ENCODE results near the gene ITPKB.
"Not testable (repeated sequence)": the region's sequence is repeated elsewhere in the genome, so short reads cannot be mapped to it uniquely, and the experiment has no call there.

ITPKB gene

DNA sequence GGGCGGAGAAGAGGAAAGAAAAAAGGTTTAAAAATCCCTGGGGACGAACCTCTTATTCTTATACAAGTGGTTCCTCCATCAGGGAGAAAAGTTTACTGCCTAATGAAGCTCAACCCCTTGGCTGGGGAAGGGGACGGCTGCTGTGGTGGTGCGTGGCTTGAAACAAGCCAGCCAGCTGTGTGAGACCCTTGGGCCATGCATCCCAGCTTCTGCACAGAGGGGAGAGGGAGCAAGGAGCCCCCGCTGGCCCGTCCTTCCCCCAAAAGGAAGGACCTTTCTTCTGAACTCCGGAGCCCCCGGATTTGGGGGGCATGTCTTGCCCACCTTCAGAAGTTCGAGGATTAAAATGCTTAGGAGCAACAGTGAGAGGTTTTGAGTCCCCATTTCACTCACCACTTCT, 123.2 kb downstream of the ITPKB start:
- TF ChIP-seq, protein P1, sequence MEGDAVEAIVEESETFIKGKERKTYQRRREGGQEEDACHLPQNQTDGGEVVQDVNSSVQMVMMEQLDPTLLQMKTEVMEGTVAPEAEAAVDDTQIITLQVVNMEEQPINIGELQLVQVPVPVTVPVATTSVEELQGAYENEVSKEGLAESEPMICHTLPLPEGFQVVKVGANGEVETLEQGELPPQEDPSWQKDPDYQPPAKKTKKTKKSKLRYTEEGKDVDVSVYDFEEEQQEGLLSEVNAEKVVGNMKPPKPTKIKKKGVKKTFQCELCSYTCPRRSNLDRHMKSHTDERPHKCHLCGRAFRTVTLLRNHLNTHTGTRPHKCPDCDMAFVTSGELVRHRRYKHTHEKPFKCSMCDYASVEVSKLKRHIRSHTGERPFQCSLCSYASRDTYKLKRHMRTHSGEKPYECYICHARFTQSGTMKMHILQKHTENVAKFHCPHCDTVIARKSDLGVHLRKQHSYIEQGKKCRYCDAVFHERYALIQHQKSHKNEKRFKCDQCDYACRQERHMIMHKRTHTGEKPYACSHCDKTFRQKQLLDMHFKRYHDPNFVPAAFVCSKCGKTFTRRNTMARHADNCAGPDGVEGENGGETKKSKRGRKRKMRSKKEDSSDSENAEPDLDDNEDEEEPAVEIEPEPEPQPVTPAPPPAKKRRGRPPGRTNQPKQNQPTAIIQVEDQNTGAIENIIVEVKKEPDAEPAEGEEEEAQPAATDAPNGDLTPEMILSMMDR (IDR thresholded peaks at IDR 0.05; ENCODE audit: borderline replicate concordance, insufficient read depth, low read depth, low read length), result no peak
- no peak overlapping the region for H3K4me3 ChIP-seq (ENCODE audit: low read depth, low read length)

DNA sequence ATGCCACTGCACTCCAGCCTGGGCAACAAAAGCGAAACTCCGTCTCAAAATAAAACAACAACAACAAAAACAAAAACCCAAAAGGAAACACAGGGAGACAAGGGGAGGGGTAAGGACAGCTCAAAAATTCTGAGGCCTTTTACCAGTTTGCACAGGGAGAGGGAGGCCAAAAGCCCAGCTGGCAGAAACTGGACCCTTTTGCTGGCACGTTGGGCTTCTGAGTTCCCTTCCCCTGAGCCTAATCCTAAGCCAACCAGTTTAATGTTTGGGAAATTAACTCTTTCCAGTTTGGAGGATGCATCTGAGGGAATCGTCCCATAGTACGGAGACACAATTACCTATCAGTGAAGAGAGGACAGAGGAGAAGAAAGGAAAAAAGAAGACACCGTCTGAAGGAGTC, 127.1 kb downstream of the ITPKB start:
- H3K4me3 ChIP-seq (ENCODE audit: low read depth, low read length), result not testable (repeated sequence)

DNA sequence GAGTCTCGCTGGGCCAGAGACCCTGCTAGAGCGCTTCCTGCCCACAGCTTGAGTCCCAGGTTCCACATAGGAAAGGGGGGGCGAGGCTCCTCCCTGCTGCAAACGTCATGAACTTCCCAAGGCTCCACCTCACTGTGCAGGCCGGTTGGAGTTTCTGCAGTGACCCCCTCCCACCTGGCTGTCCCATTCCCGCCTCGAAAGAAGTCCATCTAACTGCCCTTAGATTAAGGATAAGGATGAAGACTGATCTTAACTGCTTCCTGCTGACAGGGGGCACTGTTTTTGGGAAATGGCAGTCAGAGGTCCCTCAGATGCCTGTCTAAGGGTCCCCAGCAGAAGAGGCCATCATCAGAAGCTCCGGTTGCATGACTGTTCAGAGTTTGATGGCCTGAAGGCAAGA, 127.8 kb downstream of the ITPKB start:
- H3K4me3 ChIP-seq (ENCODE audit: low read depth, low read length), result no peak overlapping the region
- TF ChIP-seq, protein P1 (IDR thresholded peaks at IDR 0.05; ENCODE audit: borderline replicate concordance, insufficient read depth, low read depth, low read length), result no peak

GRCh38 chr1:226610671-226611070, 128.4 kb downstream of the ITPKB start:
- TF ChIP-seq, protein P1 (IDR thresholded peaks at IDR 0.05; ENCODE audit: borderline replicate concordance, insufficient read depth, low read depth, low read length), result no peak
- H3K4me3 ChIP-seq (ENCODE audit: low read depth, low read length), result no peak overlapping the region

GRCh38 chr1:226609836-226610455, 129.1 kb downstream of the ITPKB start:
- no peak overlapping the region for H3K4me3 ChIP-seq (ENCODE audit: low read depth, low read length)

DNA sequence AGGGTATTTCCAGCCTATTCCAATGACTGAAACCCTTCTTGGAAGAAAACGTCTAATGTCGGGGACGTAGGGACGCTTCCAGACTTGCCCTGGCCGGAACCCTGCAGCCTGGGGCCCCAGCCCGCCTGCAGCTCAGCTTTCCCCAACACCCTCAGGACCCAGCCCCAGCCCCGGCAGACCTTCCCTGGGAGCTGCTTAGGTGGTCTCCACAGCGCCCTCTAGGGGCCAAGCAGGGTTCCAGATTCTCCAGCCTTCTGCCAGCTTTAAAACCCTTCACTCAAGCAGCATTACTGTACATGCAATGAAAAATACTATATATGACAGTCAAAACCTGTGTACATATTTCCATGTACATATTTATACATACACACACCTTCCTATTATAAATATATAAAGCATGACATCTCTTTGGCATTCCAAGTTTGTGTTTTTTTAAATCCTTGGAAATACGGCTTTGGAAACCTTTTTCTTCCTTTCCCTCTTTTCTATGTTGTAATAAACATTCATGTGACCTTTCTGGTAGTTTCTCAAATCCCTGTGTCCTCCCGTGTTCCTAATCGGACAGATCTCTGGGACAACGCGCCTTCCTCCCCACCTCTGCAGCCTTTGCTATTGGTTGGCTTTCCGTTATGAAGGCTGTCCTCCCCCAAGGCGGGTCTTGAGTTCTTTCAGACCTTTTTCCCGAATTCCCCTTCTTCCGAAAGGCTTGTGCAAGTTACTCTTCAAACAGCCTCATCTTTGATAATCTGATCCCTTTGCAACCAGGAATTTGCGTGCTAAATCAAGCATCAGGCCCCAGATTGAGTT, 130.2 kb downstream of the ITPKB start:
- TF ChIP-seq, protein P1 (IDR thresholded peaks at IDR 0.05; ENCODE audit: borderline replicate concordance, insufficient read depth, low read depth, low read length), result peak; percentile 86

More at GRCh38 chr1:226609836-226610455, 129.1 kb downstream of the ITPKB start:
- TF ChIP-seq, protein P1 (IDR thresholded peaks at IDR 0.05; ENCODE audit: borderline replicate concordance, insufficient read depth, low read depth, low read length), result no peak

DNA sequence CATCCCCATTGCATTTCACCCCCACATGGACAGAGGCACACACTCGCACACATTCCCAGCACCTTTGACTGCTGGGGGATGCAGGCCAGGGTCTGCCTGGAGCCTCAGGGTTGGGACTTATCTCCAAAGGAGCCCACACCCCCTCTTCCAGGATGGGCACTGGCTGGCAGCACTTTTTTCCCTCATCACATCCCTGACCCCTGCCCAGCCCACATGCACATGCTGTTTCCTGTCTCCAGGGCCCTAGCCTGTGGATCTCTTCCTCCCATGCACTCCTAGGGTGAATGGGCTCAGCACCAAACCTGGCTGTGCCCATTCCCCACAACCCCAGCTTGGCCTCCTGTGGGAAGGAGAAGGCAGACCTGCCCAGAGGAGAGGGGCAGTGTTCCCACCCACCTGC, 131.3 kb downstream of the ITPKB start:
- TF ChIP-seq, protein P1 (IDR thresholded peaks at IDR 0.05; ENCODE audit: borderline replicate concordance, insufficient read depth, low read depth, low read length), result no peak
- H3K4me3 ChIP-seq (ENCODE audit: low read depth, low read length), result no peak overlapping the region

More for the DNA sequence above, 130.2 kb downstream of the ITPKB start:
- H3K4me3 ChIP-seq (ENCODE audit: low read depth, low read length), result no peak overlapping the region
